A549 (cell line): ENCODE data around the gene TTLL1.

Experiments used
- KDM5A ChIP-seq: fragments of 200-600 bp; sonication (generic); IDR thresholded peaks from 2 replicates; pipeline ENCODE4 v1.6.1; 2016; ENCODE audit warnings: antibody characterized with exemption, mild to moderate bottlenecking
- MAZ ChIP-seq: fragments of 150-350 bp; IDR thresholded peaks from 2 replicates; pipeline ENCODE4 v1.6.1; 2014; ENCODE audit warnings: antibody characterized with exemption, low read depth, low read length, borderline replicate concordance
- RAD21 ChIP-seq, 2 experiments: fragments of >200 bp in 1 of 2; sonication (Bioruptor Twin) in 1 of 2; formaldehyde crosslinking in 1 of 2; IDR thresholded peaks in 1 of 2; conservative IDR thresholded peaks in 1 of 2; 2 replicates in 1 of 2; 3 replicates in 1 of 2; pipeline ENCODE4 v1.6.1; 2012 to 2018; ENCODE audit warnings: inconsistent platforms in 1 of 2
- ZSCAN20 ChIP-seq: fragments of 250-450 bp; sonication (Bioruptor Pico); IDR thresholded peaks from 2 replicates; pipeline ENCODE4 v1.8.0; 2022; ENCODE audit warnings: mild to moderate bottlenecking, moderate library complexity
- TF ChIP-seq, protein P1 (sequence below): fragments of 200-600 bp; sonication (generic); IDR thresholded peaks from 2 replicates; pipeline ENCODE4 v1.6.1; 2016; ENCODE audit warnings: antibody characterized with exemption, mild to moderate bottlenecking, moderate library complexity
- TF ChIP-seq, protein P2 (sequence below): fragments of >200 bp; sonication (Bioruptor Twin); formaldehyde crosslinking; IDR thresholded peaks from 3 replicates; pipeline ENCODE4 v1.5.1; 2016

DNA sequence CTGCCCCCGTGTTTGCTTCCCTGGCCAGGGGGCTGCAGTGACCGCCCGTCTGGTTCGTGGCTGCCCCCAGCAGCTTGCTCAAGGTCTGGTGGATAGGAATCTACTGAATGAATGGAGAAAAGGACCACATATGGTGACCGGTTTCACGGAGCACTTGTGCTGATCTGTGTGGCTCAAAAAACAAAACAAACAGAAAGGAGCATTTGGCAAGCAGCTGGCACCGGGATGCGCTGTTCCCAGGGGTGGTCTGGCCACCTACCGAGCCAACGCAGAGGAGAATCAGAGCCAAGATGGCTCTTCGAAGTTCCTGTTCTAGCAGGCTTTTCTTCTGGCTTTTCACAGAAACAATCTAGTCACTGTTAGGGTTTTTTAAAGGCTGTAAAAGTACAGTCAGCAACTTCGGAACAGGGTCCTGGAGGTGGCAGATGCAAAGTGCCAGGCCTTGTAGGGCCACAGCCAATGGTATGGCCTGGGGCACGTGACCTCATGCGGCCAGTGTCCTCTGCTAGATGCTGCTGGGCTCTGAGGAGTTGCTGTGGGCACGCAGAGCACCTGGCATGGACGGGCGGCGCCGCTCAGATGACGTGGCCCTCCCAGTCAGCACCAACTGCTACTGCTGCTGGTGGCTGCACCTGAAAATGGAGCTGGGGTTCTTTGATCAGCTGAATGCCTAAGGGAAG lies 47.0 kb downstream of the TTLL1 start:
- TF ChIP-seq, protein P1, sequence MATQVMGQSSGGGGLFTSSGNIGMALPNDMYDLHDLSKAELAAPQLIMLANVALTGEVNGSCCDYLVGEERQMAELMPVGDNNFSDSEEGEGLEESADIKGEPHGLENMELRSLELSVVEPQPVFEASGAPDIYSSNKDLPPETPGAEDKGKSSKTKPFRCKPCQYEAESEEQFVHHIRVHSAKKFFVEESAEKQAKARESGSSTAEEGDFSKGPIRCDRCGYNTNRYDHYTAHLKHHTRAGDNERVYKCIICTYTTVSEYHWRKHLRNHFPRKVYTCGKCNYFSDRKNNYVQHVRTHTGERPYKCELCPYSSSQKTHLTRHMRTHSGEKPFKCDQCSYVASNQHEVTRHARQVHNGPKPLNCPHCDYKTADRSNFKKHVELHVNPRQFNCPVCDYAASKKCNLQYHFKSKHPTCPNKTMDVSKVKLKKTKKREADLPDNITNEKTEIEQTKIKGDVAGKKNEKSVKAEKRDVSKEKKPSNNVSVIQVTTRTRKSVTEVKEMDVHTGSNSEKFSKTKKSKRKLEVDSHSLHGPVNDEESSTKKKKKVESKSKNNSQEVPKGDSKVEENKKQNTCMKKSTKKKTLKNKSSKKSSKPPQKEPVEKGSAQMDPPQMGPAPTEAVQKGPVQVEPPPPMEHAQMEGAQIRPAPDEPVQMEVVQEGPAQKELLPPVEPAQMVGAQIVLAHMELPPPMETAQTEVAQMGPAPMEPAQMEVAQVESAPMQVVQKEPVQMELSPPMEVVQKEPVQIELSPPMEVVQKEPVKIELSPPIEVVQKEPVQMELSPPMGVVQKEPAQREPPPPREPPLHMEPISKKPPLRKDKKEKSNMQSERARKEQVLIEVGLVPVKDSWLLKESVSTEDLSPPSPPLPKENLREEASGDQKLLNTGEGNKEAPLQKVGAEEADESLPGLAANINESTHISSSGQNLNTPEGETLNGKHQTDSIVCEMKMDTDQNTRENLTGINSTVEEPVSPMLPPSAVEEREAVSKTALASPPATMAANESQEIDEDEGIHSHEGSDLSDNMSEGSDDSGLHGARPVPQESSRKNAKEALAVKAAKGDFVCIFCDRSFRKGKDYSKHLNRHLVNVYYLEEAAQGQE: no peak
- TF ChIP-seq, protein P2, sequence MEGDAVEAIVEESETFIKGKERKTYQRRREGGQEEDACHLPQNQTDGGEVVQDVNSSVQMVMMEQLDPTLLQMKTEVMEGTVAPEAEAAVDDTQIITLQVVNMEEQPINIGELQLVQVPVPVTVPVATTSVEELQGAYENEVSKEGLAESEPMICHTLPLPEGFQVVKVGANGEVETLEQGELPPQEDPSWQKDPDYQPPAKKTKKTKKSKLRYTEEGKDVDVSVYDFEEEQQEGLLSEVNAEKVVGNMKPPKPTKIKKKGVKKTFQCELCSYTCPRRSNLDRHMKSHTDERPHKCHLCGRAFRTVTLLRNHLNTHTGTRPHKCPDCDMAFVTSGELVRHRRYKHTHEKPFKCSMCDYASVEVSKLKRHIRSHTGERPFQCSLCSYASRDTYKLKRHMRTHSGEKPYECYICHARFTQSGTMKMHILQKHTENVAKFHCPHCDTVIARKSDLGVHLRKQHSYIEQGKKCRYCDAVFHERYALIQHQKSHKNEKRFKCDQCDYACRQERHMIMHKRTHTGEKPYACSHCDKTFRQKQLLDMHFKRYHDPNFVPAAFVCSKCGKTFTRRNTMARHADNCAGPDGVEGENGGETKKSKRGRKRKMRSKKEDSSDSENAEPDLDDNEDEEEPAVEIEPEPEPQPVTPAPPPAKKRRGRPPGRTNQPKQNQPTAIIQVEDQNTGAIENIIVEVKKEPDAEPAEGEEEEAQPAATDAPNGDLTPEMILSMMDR: no peak
- no peak for TF ChIP-seq MAZ
- no peak for TF ChIP-seq KDM5A
- TF ChIP-seq RAD21 (conservative IDR thresholded peaks at IDR 0.05 in 1 of 2, IDR thresholded peaks at IDR 0.05 in 1 of 2): no peak
- no peak for TF ChIP-seq ZSCAN20 (CRISPR knock-in tag)
